ENCODE data around the gene EIF2S3B. TPM values are rescaled to one million over a fixed set of nuclear protein-coding genes. Genes with fewer than 3 reads are reported as not detected.

The EIF2S3B gene
- polyA plus RNA-seq, 3 donors: 1.4 to 8.7 (median 2.0) TPM

DNA sequence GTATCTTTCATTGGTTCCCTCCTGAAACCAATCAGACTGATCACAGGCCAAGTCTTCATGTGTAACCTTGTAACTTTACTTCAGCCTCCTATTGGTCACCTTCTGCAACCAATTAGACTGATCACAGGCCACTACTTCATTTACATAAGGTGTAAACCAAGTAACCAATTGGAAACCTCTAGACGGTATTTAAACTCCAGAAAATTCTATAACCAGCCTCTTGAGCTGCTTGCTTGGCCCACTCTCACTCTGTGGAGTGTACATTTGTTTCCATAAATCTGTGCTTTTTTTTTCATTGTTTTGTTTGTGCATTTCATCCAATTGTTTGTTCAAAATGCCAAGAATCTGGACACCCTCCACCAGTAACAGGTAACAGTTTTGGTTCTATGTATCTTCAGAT is 47.5 kb downstream of the EIF2S3B start:
- DNase-seq (ENCODE audit: low read depth in 3 of 3, low spot score in 2 of 3): no peak

DNA sequence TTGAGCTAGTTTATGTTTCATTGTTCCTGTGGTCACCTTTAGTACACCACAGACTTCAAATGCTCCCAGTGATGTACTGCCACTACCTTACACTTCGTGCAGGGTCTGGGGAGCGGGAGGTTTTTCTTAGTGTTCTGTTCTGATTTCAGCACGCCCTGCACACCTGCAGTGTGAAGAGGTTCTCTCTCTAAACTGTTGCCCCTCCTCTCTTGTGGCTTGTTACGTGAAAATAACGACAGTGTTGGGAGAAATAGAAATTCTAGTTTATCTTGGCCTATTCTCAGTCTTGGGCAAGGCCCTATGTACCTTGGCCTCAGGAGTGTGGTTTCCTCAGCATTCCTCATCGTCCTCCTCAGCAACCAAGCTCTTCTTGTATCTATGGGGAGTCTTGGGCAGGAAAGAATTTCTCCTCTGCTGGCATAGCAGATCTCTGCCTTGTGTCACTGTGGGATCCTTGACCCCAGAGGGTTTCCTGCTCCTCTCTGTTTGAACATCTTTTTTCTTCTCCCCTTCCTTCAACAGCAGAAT is 48.6 kb downstream of the EIF2S3B start:
- no peak for DNase-seq (ENCODE audit: low read depth in 3 of 3, low spot score in 2 of 3)

DNA sequence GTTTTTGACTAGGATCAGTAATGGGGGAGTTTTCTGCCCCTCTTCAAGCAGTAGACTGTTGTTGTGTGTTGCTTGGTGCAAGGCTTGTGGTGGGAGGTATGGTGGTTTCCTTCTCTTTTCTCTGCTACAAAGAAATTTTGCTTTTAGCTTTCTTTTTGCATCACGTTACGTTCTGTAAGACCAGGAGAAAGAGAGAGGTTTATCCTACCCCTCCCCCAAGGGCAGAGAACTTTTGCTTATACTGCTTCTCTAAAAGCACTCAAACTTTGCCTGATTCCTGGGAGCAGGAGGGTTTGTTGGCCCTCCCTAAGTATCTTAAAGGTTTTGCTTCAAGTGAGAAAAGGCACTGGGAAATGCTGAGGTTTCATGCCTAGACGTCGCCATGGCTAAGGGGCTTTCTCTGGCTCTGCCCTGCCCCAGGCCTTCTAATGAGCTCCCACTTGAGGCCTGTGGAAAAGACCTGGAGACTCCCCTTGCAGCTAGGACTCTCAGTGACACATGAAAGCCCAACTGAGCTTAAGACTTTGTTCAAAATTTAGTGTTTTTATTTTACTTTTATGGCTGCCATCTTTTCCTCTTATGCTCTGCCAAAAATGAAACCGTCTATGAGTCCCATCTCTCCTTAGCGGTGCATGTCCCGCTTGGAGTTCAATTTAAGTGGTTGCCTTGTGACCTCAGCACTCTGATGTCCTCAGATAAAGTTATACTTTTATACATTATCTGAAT is 49.2 kb downstream of the EIF2S3B start:
- no peak for DNase-seq (ENCODE audit: low read depth in 3 of 3, low spot score in 2 of 3)

- DNase-seq (ENCODE audit: low read depth in 3 of 3, low spot score in 2 of 3): no peak
Measured at GRCh38 chr12:10557329-10557728, 51.6 kb downstream of the EIF2S3B start.

GRCh38 chr12:10557766-10558165 is 52.1 kb downstream of the EIF2S3B start:
- DNase-seq (ENCODE audit: low read depth in 3 of 3, low spot score in 2 of 3): peak in 1 of 3 donors; percentile 1

Other genes starting within 250 kb of the EIF2S3B start
- gene KLRD1, start 198.0 kb upstream of the EIF2S3B start, polyA plus RNA-seq (ENCODE audit: insufficient read length in 3 of 3): under 1 TPM; 0.47 to 0.80 (median 0.64) TPM
- gene KLRK1, start 115.8 kb upstream of the EIF2S3B start, polyA plus RNA-seq (ENCODE audit: insufficient read length in 3 of 3): under 1 TPM; 0.23 to 0.87 (median 0.46) TPM
- not detected for gene KLRC4, start 96.1 kb upstream of the EIF2S3B start, polyA plus RNA-seq (ENCODE audit: insufficient read length in 3 of 3)
- gene KLRC3, start 85.3 kb upstream of the EIF2S3B start, polyA plus RNA-seq (ENCODE audit: insufficient read length in 3 of 3): under 1 TPM; 0.18 to 0.47 (median 0.20) TPM
- gene KLRC2, start 69.9 kb upstream of the EIF2S3B start, polyA plus RNA-seq (ENCODE audit: insufficient read length in 3 of 3): under 1 TPM in 1 of 3 donors, not detected in 2; 0.54 TPM
- gene KLRC1, start 52.5 kb upstream of the EIF2S3B start, polyA plus RNA-seq (ENCODE audit: insufficient read length in 3 of 3): 1 to 10 TPM in 1 of 3 donors, under 1 TPM in 2; 0.42 to 1.8 (median 0.81) TPM
- 10 to 100 TPM; 36.4 to 46.6 (median 42.9) TPM for gene MAGOHB, start 107.7 kb downstream of the EIF2S3B start, polyA plus RNA-seq (ENCODE audit: insufficient read length in 3 of 3)
- gene STYK1, start 168.2 kb downstream of the EIF2S3B start, polyA plus RNA-seq (ENCODE audit: insufficient read length in 3 of 3): 1 to 10 TPM in 1 of 3 donors, under 1 TPM in 2; 0.67 to 1.0 (median 0.85) TPM
- 100 to 1,000 TPM; 192 to 229 (median 206) TPM for gene YBX3, start 217.4 kb downstream of the EIF2S3B start, polyA plus RNA-seq (ENCODE audit: insufficient read length in 3 of 3)

Data from right renal cortex interstitium (tissue), 3 donors.